HG03432 (cell line): ENCODE results near the gene SNX25.

Source experiments
- ATAC-seq: cut with Tn5 transposase; IDR thresholded peaks from one replicate; pipeline ENCODE4 v1.9.1; 2021; ENCODE audit warnings: mild to moderate bottlenecking, moderate library complexity; ENCODE audit not compliant: unreplicated experiment

The SNX25 gene

DNA sequence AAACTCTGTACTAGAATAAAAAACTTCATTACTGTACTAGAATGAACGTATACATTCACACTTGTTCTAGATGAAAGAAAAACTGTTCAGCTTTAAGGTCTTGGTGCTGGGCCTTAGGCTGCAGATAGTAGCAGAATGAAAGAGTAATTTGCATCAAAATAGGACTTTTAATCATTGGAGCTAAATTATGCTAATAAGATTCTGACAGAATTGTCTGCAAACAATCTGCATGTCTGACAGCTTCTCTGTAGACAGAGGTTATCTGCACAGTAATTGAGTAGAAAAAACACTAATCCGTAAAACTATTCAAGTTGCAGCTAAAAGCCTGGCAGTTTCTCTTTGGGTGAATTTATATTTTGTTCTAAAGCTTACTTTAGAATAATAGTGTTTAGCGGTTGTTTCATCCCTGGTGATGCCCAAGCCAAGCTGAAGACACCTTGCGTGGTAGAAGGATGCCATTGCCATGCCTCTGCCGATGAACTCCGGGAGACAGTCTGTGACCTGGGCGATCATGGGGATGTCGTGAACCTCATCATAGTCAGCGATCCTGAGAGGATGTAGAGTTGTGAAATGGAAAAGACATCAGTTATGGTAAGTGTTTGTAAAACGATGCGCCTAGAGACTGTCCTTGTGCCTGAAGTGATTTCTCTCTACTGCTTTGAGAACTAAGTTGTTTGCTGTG, 161.0 kb downstream of the SNX25 start:
- ATAC-seq = no peak

DNA sequence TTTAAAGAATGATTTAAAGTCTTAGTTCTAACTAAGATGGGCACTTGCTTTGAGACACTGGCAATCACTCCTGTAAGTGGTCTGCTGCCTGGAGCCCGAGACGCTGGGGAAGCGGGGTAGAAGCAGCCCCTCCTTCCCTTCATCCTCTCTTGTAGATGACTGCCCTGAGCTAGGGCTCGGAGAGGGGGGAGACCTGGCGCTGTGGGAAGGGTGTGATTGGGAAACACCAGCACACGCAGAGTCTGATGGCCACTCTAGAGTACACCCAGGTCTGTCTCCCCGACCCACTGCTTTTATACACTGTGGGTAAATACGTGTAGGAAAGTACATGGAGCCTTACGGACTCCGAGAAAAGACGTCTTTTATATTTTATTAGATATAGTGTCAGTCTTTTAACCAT, 162.3 kb downstream of the SNX25 start:
- no peak for ATAC-seq

DNA sequence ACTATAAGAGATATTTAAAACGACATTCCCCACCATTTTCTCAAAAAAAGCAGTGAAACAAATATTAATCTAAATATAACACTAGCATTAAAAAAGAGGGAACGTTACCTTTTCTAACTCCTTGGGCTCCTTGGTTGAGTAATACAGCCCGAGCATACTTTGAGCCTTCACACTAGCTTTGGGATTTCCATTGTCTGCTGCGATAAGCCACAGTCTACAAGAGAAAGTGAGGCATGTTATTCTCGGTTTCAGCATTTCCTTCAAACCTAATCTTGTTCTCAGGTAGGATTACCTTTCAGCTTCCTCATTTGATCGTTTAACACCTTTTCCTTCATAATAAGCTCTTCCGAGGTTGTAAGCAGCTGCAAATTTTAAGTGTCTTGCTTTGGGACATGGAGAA, 164.6 kb downstream of the SNX25 start:
- ATAC-seq = no peak

DNA sequence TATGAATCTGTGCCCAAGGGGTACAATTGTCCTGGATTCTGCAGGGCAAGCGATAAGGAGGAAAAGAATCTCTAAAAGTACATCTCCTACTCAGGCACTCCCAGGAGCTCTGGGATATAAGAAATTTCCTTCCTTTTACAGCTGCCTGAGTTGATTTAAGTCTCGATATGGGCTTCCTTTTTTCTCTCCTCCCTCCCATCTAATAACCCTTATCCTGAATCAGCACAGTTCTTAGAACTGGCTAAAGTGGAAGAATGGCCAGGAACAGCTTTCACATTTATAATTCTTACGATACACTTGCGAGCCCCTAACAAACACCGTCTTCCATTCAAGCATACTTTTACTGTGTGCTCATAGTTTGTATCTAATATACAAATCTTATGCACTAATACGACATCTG, 165.2 kb downstream of the SNX25 start:
- no peak for ATAC-seq

DNA sequence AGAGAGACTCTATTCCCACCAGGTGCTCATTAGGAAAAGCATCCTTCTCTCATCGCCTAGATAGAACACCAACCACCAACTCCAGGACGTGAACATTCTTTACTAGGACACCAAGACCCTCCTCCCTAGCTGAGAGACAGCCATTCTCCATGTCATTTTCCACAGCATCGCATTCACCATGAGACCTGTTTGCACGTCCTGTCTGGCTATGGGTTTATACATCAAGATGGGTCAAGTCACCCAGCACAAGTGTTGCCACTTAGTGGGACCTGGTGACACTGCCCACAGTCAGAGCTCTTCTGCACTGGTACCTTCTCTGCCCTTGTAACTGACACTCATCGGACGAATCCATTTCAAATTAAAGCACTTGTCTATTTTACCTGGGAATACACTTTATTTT, 168.9 kb downstream of the SNX25 start:
- no peak for ATAC-seq

DNA sequence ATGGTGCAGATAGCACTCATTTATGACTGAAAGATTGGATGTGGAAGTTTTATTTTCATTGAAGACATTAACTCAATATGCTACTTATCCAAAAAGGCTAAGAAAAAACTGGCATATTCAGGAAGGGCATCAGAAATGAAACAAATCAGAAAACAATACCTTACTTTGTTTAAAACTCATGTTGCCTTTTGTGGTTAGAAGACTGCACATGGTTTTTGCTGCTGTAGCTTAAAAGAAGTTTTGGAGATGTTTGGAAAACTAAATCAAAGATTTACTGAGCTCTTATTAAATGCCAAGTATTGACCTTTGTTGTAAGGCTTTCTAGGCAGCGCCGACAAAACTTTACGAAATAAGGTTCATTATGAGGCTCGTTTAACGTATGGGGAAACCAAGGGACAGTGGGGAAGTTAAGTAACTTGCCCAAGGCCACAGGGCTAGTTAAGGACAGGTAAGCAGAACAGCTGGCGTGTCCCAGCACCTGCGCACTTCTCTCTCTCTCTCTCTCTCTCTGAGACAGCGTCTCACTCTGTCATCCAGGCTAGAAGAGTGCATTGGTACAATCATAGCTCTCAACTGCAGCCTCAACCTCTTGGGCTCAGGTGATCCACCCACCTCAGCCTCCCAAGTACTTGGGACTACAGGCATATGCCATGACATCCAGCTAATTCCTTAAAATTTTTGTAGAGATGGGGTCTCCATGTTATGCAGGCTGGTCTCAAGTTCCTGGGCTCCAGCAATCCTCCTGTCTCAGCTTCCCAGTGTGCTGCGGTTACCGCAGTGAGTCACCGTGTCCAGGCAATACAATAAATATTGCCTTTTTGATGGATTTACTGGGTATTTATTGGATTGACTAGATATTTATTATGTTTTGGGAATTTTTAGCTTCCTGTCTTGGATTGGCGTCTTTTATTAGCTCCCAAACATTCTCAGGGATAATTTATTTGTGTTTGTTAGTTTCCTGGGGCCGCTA, 170.2 kb downstream of the SNX25 start:
- no peak for ATAC-seq

DNA sequence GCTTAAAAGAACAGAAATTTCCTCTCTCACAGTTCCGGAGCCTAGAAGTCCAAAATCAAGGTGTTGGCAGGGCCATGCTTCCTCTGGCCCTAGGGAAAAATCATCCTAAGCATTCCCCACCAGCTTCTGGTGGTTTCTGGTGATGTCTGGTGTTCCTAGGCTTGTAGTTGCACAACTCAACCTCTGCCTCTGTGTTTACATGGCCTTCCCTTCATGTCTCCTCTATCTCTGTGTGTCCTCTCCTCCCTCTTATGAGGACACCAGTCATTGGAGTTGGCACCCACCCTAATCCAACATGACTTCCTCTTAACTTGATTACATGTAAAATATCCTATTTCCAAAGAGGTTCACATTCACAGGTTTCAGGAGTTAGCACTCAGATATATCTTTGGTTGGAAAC, 170.9 kb downstream of the SNX25 start:
- ATAC-seq = no peak

DNA sequence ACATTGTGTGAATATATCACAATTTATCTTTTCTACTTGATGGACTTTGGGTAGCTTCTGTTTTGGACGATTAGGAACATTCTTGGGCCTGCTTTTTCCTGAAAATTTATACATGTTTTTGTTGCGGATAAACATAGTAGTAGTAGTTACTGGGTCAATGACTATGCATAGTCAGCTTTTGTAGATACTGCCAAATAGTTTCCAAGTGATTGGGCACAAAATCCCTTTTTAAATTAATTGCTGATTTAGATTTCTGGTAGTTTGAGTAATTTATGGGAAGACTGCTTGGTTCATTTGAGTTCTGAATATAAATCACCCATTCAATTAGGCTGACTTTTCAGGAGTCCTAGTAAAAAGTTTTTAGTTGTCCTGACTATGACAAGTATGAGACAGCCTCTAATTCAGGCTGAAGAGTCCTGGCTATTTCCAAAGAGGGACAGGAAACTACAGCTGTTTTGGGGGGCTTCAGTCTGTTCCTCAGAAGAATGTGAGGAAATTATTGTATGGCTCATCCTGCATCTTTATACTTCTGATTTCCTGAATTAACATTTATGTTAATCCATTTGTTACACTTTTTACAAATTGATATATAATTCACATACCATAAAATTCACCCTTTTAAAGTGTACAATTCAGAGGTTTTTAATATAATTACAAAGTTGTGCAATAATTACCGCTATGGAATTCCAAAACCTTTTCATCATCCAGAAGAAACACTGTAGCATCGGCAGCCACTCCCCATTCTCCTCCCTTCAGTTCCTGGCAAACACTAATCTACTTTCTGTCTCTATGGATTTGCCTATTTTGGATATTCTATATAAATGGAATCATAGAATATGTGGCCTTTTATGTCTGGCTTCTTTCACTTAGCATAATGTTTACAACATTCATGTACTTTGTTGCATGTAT, 172.1 kb downstream of the SNX25 start:
- ATAC-seq = no peak

DNA sequence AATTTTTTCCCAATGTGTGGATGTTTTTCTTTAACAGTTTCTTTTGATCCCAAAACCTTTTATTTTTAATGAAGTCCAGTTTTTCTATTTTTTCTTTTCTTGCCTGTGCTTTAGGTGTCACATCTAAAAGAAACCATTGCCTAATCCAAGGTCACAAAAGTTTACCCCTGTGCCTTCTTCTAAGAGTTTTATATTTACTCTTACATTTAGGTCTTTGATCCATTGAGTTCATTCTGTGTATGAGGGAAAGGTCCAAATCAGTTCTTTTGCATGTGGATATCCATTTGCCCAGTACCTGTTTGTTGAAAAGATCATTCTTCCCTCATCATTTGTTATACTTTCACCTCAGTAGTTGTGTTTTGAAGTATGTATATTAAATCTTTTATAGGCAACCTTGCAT, 173.4 kb downstream of the SNX25 start:
- ATAC-seq = no peak

DNA sequence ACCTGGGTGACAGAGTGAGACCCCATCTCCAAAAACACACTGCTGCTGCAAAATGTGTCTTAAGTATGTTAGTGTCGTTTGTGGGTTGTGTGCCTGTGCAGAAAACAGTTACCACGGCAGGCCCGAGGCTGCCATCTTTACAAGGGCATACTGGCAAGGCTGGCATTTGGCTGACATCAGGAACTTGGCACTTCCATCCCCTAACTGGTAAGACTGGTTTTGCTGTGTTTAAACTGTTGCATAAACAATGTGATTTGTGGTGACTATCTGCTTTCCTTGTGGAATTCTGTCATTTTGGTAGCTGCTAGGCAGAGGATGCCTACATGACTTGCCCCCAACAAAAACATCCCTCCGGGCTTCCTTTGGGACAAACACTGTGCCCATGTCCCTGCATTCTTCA, 174.1 kb downstream of the SNX25 start:
- no peak for ATAC-seq

DNA sequence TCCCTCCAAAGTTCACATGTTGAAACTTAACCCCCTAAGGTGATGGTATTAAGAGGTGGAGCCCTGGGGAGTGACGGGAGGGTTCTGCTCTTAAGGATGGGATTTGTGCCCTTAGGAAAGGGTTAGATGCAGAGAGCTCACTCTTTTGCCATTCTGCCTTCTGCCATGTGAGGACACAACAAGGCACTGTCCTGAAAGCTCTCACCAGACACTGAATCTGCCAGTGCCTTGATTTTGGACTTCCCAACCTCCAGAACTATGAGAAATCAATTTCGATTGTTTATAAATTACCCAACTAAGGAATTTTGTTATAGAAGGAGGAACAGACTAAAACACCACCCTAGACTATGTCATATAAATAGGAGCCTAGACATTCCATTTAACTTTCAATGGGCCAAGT, 174.7 kb downstream of the SNX25 start:
- ATAC-seq = no peak

DNA sequence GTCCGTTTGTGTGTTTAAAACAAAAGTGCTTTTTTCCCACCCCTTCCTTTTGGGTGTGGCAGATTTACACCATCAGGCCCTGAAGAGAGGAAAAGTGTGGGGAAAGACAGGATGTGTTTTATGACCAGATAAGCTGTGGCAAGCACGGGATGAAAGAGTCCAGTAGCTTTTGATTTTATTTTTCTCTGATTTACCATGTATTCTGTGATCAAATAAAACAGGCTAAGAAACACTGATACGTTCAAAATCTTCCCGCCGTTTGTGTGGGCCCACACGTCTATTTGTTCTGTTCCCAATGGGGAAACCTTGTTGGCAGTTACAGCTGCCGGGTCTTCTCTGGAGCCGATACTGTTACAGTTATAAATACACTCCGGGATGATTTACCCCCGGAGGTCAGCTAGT, 175.5 kb downstream of the SNX25 start:
- ATAC-seq = no peak

DNA sequence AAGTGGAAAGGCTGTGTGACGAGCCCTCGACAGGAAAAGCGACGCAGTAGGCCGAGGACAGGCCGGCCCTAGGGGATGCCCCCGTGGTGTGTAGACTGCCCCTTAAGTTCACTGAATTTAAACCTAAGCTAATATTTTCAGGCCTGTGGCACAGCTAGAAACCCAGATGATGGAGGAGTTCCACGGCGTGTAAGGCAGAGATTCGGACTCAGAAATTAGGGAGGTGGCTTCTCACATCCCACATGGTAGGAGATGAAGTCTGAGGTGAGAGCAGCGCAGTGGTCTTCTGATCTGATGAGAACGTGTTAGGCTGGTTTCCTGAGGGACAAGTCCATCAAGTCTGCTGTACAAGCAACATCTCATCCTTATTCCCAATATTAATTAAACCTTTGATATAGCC, 178.6 kb downstream of the SNX25 start:
- no peak for ATAC-seq

DNA sequence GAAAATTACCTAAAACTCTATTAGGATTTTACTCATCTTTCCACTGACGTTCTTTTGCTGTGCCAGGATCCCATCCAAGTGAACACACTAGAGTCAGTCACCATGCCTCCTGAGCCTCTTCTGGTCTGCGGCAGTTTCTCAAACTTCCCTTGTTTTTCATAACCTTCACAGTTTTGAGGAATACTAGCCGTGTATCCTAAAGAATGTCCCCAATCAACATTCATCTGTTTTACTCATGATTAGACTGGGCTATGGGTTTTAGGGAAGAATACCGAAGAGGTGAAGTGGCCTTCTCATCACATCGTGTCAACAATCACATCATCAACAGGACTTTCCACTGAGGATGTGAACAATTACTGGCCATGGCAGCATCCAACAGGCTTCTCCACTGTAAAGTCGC, 181.5 kb downstream of the SNX25 start:
- no peak for ATAC-seq

DNA sequence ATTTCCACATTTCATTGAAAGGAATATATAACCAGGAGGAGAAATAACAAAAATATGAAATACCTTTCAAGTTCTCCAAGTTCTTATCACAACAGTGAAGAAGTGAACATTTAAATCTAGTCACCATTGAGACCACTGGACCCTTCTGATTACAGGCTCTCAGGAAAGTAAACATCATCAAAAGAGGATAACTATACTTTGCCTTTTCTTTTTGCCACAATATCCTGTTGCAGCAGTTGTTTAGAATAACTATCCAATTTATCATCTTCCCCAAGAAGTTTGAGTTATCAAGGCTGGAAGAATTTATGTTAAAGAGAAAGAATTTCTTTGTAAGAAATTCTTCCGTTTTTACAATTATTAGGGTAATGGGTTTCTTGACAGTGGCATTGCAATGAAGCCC, 182.8 kb downstream of the SNX25 start:
- no peak for ATAC-seq

DNA sequence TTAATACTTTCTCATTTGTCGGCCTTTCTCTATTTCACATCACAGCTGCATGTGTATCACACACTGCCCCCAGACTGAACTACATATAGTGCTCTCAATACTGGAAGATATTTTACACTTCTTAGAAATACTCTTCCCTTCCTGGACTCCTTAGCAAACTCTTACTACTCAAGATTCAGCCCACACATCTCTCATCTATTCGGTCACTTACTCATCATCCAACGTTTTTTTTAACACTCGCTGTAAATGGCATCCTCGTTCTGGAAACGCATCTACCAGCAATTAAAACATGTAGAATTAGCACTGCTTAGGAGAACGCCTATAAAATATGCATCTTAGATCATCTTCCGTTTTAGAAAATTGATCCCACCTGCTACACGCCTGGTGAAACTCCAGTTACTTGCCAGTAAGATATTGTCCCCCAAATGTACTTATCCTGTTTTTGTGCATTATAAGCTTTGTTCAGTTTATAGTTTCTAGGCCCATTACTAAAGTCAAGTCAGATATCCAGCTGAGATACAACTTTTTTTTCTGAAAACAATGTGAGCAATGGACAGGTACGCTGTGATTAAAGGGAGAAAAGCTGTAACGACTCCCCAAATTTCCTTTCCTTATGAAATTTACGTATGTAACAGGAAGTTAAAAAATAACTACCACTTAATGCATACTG, 185.3 kb downstream of the SNX25 start:
- ATAC-seq = no peak

DNA sequence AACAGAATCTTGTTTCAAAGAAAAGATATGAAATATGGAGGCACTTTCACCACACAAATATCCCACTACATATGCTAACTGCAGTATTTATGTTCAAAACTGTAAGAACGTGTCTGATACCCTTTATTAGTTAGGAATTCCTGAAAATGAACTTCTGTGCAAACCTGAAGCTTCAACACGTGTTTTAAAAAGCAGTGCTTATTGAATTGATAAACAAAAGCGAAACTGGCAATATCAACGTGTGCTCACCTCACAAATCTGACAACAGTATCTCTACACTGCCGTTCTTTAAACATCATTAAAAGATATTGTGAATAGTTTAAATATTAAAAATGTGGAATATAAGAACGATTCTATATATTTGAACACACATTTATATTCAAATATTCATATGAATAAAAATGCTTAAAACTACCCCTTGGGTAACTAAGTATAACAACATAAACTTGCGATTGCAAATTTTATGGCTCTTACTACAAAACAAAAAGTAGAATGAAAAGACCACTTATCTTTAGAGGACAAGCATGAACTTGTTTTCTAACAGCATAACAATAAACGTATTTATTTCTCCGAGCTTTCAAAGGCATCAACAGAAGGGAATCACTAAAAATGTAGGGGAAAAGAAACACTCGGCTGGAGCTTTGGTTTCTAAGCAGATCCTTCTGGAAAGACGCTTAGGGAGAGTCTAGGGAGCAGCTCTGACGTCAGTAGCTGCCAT, 186.0 kb downstream of the SNX25 start, which contains the start of gene LRP2BP:
TSS of gene LRP2BP (minus strand) at position 687 of the 718 bp plus-strand sequence. CDS start 17,738 bp downstream, outside the sequence.
- no peak for ATAC-seq

DNA sequence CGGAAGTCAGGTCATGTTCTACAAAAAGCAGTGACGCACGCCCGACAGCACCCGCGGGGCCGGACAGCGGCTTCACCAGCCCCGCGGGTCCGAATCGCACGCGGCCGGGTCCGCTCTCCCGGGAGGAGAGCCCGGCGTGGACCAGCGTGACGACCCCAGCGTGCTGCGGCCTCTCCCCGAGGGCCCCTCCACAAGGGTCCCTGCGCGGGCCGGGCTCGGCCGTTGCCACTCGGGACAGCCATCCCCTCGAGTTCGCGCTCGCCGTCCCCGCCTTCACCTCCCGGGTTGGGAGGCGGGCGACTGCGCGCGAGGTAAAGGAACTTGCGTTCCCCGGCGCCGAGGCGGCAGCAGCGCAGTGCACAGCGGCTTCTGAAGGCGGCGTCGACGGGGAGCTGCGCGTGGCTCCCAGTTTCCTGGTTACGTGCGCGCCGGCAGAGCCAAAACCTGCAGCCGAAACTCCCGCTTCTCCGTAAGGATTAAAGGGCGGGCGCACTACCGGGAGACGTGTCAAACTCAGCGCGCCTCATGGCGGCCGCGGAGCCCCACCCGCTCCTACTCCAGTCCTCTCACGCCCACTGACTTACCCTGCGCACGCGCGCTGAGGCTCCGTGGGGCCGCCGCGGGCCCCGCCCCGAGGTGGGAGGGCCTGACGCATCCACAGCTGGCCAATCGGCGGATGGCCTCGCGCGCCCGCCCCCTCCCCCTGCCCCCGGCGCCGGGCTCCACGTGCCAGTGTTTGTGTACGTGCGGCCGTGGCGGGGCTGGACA, 186.7 kb downstream of the SNX25 start:
- ATAC-seq = peak; percentile 83

DNA sequence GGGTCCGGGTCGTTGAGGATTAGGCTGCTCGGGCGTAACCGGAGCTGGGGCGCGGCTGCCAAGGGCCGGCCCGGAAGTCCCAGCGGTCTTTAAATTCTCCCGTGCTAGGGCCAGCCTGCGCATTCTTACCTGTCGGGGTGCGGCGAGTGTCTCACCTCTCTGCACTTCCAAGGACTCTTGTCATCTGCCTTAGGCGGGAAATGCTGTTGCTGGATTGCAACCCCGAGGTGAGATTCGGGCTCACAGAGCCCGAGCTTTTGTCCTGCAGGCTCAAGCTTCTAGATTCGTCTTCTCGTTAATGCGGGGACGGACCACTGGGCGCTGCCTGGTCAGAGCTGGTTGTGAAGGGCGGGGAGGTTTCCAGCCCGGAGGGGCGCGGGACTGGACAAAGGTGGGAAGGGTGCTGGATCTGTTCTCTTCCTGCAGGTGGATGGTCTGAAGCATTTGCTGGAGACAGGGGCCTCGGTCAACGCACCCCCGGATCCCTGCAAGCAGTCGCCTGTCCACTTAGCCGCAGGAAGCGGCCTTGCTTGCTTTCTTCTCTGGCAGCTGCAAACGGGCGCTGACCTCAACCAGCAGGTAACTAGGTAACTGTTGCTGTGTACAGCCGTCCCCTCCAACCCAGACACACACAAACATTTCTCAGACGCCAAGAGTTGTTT, 187.5 kb downstream of the SNX25 start, which contains the start of gene ANKRD37:
TSS of gene ANKRD37 (plus strand) at position 118 of the 662 bp plus-strand sequence. CDS start at position 201, 83 bp downstream.
- no peak for ATAC-seq
